GM19397 (cell line): ENCODE data around the gene AMFR.

ENCODE experiments used
- ATAC-seq: cut with Tn5 transposase; IDR thresholded peaks from one replicate; pipeline ENCODE4 v1.9.1; 2021; ENCODE audit warnings: mild to moderate bottlenecking, moderate library complexity; ENCODE audit not compliant: unreplicated experiment

The AMFR gene

GRCh38 chr16:56363781-56364565 lies 61.4 kb downstream of the AMFR start:
- no peak for ATAC-seq

GRCh38 chr16:56363181-56363716 lies 62.1 kb downstream of the AMFR start:
- no peak for ATAC-seq

GRCh38 chr16:56362706-56363105 lies 62.6 kb downstream of the AMFR start:
- ATAC-seq = no peak

- no peak for ATAC-seq
These were observed 63.2 kb downstream of the AMFR start for GRCh38 chr16:56362057-56362655.

GRCh38 chr16:56360117-56361008 lies 65.0 kb downstream of the AMFR start:
- ATAC-seq = no peak

- no peak for ATAC-seq
These were observed 67.5 kb downstream of the AMFR start for GRCh38 chr16:56357765-56358322.

- ATAC-seq = no peak
These were observed 68.0 kb downstream of the AMFR start for GRCh38 chr16:56357241-56357764.

- peak; percentile 92 for ATAC-seq
These were observed 68.8 kb downstream of the AMFR start for GRCh38 chr16:56356276-56357240.

- no peak for ATAC-seq
These were observed 69.5 kb downstream of the AMFR start for GRCh38 chr16:56355786-56356275.

GRCh38 chr16:56355221-56355620 lies 70.1 kb downstream of the AMFR start:
- no peak for ATAC-seq

GRCh38 chr16:56354746-56355145 lies 70.6 kb downstream of the AMFR start:
- ATAC-seq = no peak

- no peak for ATAC-seq
These were observed 71.3 kb downstream of the AMFR start for GRCh38 chr16:56354016-56354415.

- no peak for ATAC-seq
These were observed 72.1 kb downstream of the AMFR start for GRCh38 chr16:56353054-56353921.

GRCh38 chr16:56352351-56353053 lies 72.8 kb downstream of the AMFR start:
- ATAC-seq = no peak

- no peak for ATAC-seq
These were observed 73.9 kb downstream of the AMFR start for GRCh38 chr16:56351481-56351880.

- ATAC-seq = no peak
These were observed 74.6 kb downstream of the AMFR start for GRCh38 chr16:56350491-56351405.

GRCh38 chr16:56349711-56350161 lies 75.6 kb downstream of the AMFR start:
- no peak for ATAC-seq
